ENCODE data around the gene ACAD9. TPM values are rescaled to one million over a fixed set of nuclear protein-coding genes. Genes with fewer than 3 reads are reported as not detected.

The ACAD9 gene
- total and polyA plus RNA-seq, 2 of the 13 experiments (the other 11 are each of a cell fraction or from before 2014, with no cell fraction given), result 15.3 to 38.2 TPM

GRCh38 chr3:128878556-128879124 is 780 bp upstream of the ACAD9 start (continued):
- TF ChIP-seq JUNB (CRISPR knock-in tag; IDR thresholded peaks at IDR 0.05; ENCODE audit: borderline replicate concordance) (peak; percentile 24; the same call in 1 of the 2 replicates), ISX (CRISPR knock-in tag; conservative IDR thresholded peaks at IDR 0.05) (no peak), ATF7-NPFF (CRISPR knock-in tag; IDR thresholded peaks at IDR 0.05; ENCODE audit: low read depth) (no peak), ZNF747 (CRISPR knock-in tag; IDR thresholded peaks at IDR 0.05; ENCODE audit: borderline replicate concordance) (no peak), SIX4 (CRISPR knock-in tag; IDR thresholded peaks at IDR 0.05) (no peak), CAMTA2 (CRISPR knock-in tag; IDR thresholded peaks at IDR 0.05; ENCODE audit: borderline replicate concordance) (0 out of 2 replicates have a peak, but pooled peaks have one; percentile 12), ZNF33B (CRISPR knock-in tag; IDR thresholded peaks at IDR 0.05) (no peak), ZNF34 (CRISPR knock-in tag; IDR thresholded peaks at IDR 0.05; ENCODE audit: borderline replicate concordance) (no peak)
- TF ChIP-seq, protein P1, sequence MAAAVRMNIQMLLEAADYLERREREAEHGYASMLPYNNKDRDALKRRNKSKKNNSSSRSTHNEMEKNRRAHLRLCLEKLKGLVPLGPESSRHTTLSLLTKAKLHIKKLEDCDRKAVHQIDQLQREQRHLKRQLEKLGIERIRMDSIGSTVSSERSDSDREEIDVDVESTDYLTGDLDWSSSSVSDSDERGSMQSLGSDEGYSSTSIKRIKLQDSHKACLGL (CRISPR knock-in tag; IDR thresholded peaks at IDR 0.05), result no peak
- TF ChIP-seq, protein P2, sequence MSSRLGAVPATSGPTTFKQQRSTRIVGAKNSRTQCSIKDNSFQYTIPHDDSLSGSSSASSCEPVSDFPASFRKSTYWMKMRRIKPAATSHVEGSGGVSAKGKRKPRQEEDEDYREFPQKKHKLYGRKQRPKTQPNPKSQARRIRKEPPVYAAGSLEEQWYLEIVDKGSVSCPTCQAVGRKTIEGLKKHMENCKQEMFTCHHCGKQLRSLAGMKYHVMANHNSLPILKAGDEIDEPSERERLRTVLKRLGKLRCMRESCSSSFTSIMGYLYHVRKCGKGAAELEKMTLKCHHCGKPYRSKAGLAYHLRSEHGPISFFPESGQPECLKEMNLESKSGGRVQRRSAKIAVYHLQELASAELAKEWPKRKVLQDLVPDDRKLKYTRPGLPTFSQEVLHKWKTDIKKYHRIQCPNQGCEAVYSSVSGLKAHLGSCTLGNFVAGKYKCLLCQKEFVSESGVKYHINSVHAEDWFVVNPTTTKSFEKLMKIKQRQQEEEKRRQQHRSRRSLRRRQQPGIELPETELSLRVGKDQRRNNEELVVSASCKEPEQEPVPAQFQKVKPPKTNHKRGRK (CRISPR knock-in tag; IDR thresholded peaks at IDR 0.05), result 0 out of 2 replicates have a peak, but pooled peaks have one; percentile 7

DNA sequence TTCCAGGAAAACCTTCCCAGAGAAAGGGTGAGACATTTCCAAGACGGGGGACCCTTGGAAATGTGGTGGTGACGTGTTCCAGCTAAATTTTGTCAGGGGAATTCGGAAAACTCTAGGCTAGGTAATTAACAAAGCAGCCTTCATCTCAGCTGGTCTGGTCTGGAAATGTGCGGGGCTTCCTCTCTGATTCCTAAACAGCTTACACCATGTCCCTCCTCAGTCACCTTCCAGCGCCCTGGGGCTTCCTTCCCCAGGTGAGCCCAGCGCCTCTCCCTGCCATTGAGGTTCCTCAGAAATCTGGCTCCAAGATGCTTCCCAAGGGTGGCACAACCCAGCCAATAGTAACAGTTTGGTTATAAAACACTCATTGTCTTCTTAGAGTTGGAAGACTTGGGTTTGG is 571 bp downstream of the ACAD9 start:
- ATAC-seq, result peak; percentile 42
- Histone ChIP-seq H2AFZ (ENCODE audit: low read length) (peak overlapping the region; percentile 25), H3K4me1 (ENCODE audit: insufficient read depth, low read length) (peaks cover 40% of the 10 kb centered on the region), H3K4me2 (ENCODE audit: low read depth, low read length) (peak overlapping the region; percentile 93), H3K79me2 (ENCODE audit: insufficient read depth, low read length) (peaks cover 48% of the 10 kb centered on the region), H3K4me3 (replicated peaks in 1 of 3; ENCODE audit: insufficient read depth in 1 of 3, low read depth in 2 of 3, low read length in 3 of 3) (peak overlapping the region; percentile 94 to 95 (median 94)), H3K9me3 (ENCODE audit: low read length) (no peaks in the 10 kb centered on the region), H3K27ac (ENCODE audit: extremely low read length, insufficient read depth, low read length) (peak overlapping the region; percentile 79), H3K9ac (ENCODE audit: insufficient read depth, low read depth, low read length) (peak overlapping the region; percentile 95), H3K27me3 (ENCODE audit: control insufficient read depth in 1 of 2, insufficient read depth in 2 of 2, low read length in 2 of 2) (no peaks in the 10 kb centered on the region; a peak in 1 of 5 replicates), H3K36me3 (replicated peaks in 1 of 2; ENCODE audit: control insufficient read depth in 1 of 2, insufficient read depth in 2 of 2, low read length in 2 of 2) (peaks cover 0 to 18% of the 10 kb centered on the region in 2 experiments; a peak in 2 of 5 replicates), H4K20me1 (ENCODE audit: insufficient read depth, low read length) (no peaks in the 10 kb centered on the region)
- BruUV-seq (replicated peaks), result TSS peak; percentile 75
- WGBS (ENCODE audit: low lambda C conversion rate), result 0% methylated on average over 5 of the region's 6 CpGs
- FAIRE-seq, result no peak
- no peak for DNase-seq (ENCODE audit: low spot score)
- in situ Hi-C loops (cut with HindIII; ENCODE audit: extremely low pct_ligation_motif_present, low pct_unique_long_range_greater_than_20kb), result no loop called here
- POLR2A ChIA-PET, result interaction anchor here (1.0 to 1.4 kb wide), 5 partner anchors 12 to 304 kb away, joined by 3 to 5 read pairs (median 4); partner anchors contain the start of genes CNBP and RAB43
- CTCF ChIA-PET (ENCODE audit: low intra/inter-chr PET ratio, low total read pairs), result no interaction called here
- intact Hi-C loops (cut with micrococcal nuclease; ENCODE audit: unreplicated experiment), result loop anchor here (5.0 kb wide), 1 partner anchor 72 kb away; no protein-coding TSS in a partner anchor
- TF ChIP-seq ZNF557 (CRISPR knock-in tag; IDR thresholded peaks at IDR 0.05) (no peak), FOXA1 (IDR thresholded peaks at IDR 0.05) (no peak), FOXA1 (CRISPR knock-in tag; IDR thresholded peaks at IDR 0.05) (no peak), MIER2 (CRISPR knock-in tag; IDR thresholded peaks at IDR 0.05) (no peak), ZNF749 (CRISPR knock-in tag; IDR thresholded peaks at IDR 0.05; ENCODE audit: borderline replicate concordance) (no peak), ARNTL (CRISPR knock-in tag; IDR thresholded peaks at IDR 0.05) (no peak), NFE2L2 (IDR thresholded peaks at IDR 0.05; ENCODE audit: low read length) (no peak), ZNF350 (CRISPR knock-in tag; IDR thresholded peaks at IDR 0.05; ENCODE audit: borderline replicate concordance, low read depth) (no peak), SNAI1 (CRISPR knock-in tag; IDR thresholded peaks at IDR 0.05; ENCODE audit: borderline replicate concordance) (no peak)
- TF ChIP-seq, protein P3, sequence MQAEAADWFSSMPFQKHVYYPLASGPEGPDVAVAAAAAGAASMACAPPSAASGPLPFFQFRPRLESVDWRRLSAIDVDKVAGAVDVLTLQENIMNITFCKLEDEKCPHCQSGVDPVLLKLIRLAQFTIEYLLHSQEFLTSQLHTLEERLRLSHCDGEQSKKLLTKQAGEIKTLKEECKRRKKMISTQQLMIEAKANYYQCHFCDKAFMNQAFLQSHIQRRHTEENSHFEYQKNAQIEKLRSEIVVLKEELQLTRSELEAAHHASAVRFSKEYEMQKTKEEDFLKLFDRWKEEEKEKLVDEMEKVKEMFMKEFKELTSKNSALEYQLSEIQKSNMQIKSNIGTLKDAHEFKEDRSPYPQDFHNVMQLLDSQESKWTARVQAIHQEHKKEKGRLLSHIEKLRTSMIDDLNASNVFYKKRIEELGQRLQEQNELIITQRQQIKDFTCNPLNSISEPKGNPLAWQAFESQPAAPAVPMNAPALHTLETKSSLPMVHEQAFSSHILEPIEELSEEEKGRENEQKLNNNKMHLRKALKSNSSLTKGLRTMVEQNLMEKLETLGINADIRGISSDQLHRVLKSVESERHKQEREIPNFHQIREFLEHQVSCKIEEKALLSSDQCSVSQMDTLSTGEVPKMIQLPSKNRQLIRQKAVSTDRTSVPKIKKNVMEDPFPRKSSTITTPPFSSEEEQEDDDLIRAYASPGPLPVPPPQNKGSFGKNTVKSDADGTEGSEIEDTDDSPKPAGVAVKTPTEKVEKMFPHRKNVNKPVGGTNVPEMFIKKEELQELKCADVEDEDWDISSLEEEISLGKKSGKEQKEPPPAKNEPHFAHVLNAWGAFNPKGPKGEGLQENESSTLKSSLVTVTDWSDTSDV (CRISPR knock-in tag; IDR thresholded peaks at IDR 0.05), result no peak

Data from HepG2 (cell line).